Neural cell (in vitro differentiated cells): ENCODE measurements around the gene HDAC4. TPM values are rescaled to one million over a fixed set of nuclear protein-coding genes. Genes with fewer than 3 reads are reported as not detected.

ENCODE experiments used
- H2AFZ ChIP-seq: fragments of 200-600, 300-800 bp; sonication (generic), shearing (Covaris generic); 2 replicates; pipeline ENCODE4 v1.6.0; 2014; ENCODE audit warnings: low read depth, mild to moderate bottlenecking, antibody characterized with exemption, low read length, moderate library complexity
- H3F3A ChIP-seq: fragments of 200-600 bp; shearing (Covaris generic); 2 replicates; pipeline ENCODE4 v1.6.1; 2016; ENCODE audit warnings: mild to moderate bottlenecking, moderate library complexity, mixed read lengths, antibody characterized with exemption, low read length; ENCODE audit not compliant: insufficient read depth, poor library complexity, severe bottlenecking
- H3K27ac ChIP-seq: fragments of 200-600, 300-800 bp; sonication (generic), shearing (Covaris generic); 2 replicates; pipeline ENCODE4 v1.5.1; 2014; ENCODE audit warnings: mild to moderate bottlenecking, low read length, moderate library complexity
- H3K27me3 ChIP-seq: fragments of 300-800, 200-600 bp; sonication (generic), shearing (Covaris generic); 2 replicates; pipeline ENCODE4 v1.6.0; 2014; ENCODE audit warnings: mild to moderate bottlenecking, low read depth, low read length, moderate library complexity; ENCODE audit not compliant: insufficient read depth
- H3K36me3 ChIP-seq: fragments of 300-800, 200-600 bp; sonication (generic), shearing (Covaris generic); 2 replicates; pipeline ENCODE4 v1.5.1; 2014; ENCODE audit warnings: mild to moderate bottlenecking, antibody characterized with exemption, low read length, moderate library complexity; ENCODE audit not compliant: insufficient read depth
- H3K4me2 ChIP-seq: fragments of 300-800, 200-600 bp; sonication (generic), shearing (Covaris generic); 2 replicates; pipeline ENCODE4 v1.6.0; 2014; ENCODE audit warnings: mild to moderate bottlenecking, low read length
- H3K4me3 ChIP-seq: fragments of 300-800, 200-600 bp; sonication (generic), shearing (Covaris generic); 2 replicates; pipeline ENCODE4 v1.5.1; 2014; ENCODE audit warnings: mild to moderate bottlenecking, low read length, moderate library complexity
- H3K79me2 ChIP-seq: fragments of 200-600 bp; shearing (Covaris generic); replicated peaks from 2 replicates; pipeline ENCODE4 v1.6.0; 2014; ENCODE audit warnings: mild to moderate bottlenecking, low read length, moderate library complexity; ENCODE audit not compliant: insufficient read depth
- H3K9ac ChIP-seq: fragments of 300-800, 200-600 bp; sonication (generic), shearing (Covaris generic); 2 replicates; pipeline ENCODE4 v1.6.1; 2016; ENCODE audit warnings: mild to moderate bottlenecking, low read length, mixed read lengths
- H3K9me2 ChIP-seq: fragments of 200-600 bp; shearing (Covaris generic); 2 replicates; pipeline ENCODE4 v1.6.1; 2016; ENCODE audit warnings: mild to moderate bottlenecking, low read length, mixed read lengths; ENCODE audit not compliant: insufficient read depth
- H3K9me3 ChIP-seq: fragments of 200-600, 300-800 bp; sonication (generic), shearing (Covaris generic); 2 replicates; pipeline ENCODE4 v1.6.1; 2016; ENCODE audit warnings: mild to moderate bottlenecking, mixed run types, low read length, moderate library complexity, mixed read lengths
- H4K20me1 ChIP-seq: fragments of 200-600 bp; shearing (Covaris generic); 2 replicates; pipeline ENCODE4 v1.6.1; 2016; ENCODE audit warnings: mild to moderate bottlenecking, mixed run types; ENCODE audit not compliant: insufficient read depth
- EP300 ChIP-seq: fragments of 450-650 bp; conservative IDR thresholded peaks from 2 replicates; pipeline ENCODE4 v1.6.1; 2014; ENCODE audit warnings: antibody characterized with exemption, mild to moderate bottlenecking, moderate library complexity; ENCODE audit not compliant: poor library complexity, severe bottlenecking
- EZH2 ChIP-seq: fragments of 200-600, 300-800 bp; shearing (Covaris generic), sonication (generic); IDR thresholded peaks from 2 replicates; pipeline ENCODE4 v1.6.1; 2014; ENCODE audit warnings: antibody characterized with exemption, low read length, borderline replicate concordance, mild to moderate bottlenecking; ENCODE audit not compliant: insufficient read depth, poor library complexity, severe bottlenecking
- MXI1 ChIP-seq: fragments of 450-650 bp; conservative IDR thresholded peaks from 2 replicates; pipeline ENCODE4 v1.6.1; 2014; ENCODE audit warnings: antibody characterized with exemption, mild to moderate bottlenecking; ENCODE audit not compliant: poor library complexity, severe bottlenecking
- POLR2AphosphoS5 ChIP-seq: IDR thresholded peaks from 2 replicates; pipeline ENCODE4 v1.6.1; 2012
- RAD21 ChIP-seq: fragments of 450-650 bp; conservative IDR thresholded peaks from 2 replicates; pipeline ENCODE4 v1.6.1; 2014; ENCODE audit warnings: antibody characterized with exemption, mild to moderate bottlenecking, moderate library complexity
- REST ChIP-seq: IDR thresholded peaks from 2 replicates; pipeline ENCODE4 v1.6.1; 2012; ENCODE audit warnings: borderline replicate concordance
- SMC3 ChIP-seq: fragments of 450-650 bp; conservative IDR thresholded peaks from 2 replicates; pipeline ENCODE4 v1.6.1; 2014; ENCODE audit warnings: antibody characterized with exemption, mild to moderate bottlenecking, moderate library complexity; ENCODE audit not compliant: poor library complexity
- TAF1 ChIP-seq: IDR thresholded peaks from 2 replicates; pipeline ENCODE4 v1.6.1; 2012; ENCODE audit warnings: low read depth
- polyA plus RNA-seq: library from polyadenylated mRNA; depleted of rRNA; stranded (reverse); fragments of >200 nt; gene quantifications from 2 replicates; pipeline ENCODE4 v1.2.3, GENCODE V29; 2014
- TF ChIP-seq, protein P1 (sequence below): fragments of 450-650 bp; IDR thresholded peaks from 2 replicates; pipeline ENCODE4 v1.5.1; 2014; ENCODE audit warnings: antibody characterized with exemption, mild to moderate bottlenecking, moderate library complexity; ENCODE audit not compliant: poor library complexity, severe bottlenecking

Gene HDAC4
- polyA plus RNA-seq, 1 donor from 2014 or later, result 3.4 TPM

DNA sequence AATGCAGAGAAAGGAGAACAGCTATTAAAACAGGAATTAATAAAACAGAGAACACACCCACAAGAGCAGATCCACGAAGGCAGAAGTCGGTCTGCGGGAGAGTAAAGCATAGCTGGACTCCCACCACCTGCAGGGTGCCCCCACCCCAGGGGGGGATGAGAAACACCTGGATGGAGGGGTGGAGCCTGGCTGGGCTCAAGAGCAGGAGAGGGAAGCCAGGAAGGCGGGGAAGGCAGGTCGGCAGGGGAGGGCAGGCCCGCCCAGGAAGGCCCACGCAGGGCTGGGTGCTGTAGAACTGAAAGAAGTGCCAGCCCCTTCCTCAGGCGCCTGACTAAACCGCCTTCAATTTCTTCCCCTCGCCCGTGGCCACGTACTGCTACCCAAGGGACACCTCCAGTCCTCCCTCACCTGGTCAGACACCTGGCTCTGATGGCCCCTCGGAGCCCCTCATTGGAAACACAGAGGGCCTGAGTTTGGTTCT lies 175.4 kb downstream of the HDAC4 start:
- H3F3A ChIP-seq, result no peaks in the 10 kb centered on the region
- H2AFZ ChIP-seq, result no peak overlapping the region
- no peak overlapping the region for H3K27ac ChIP-seq
- H3K9me2 ChIP-seq, result no peaks in the 10 kb centered on the region
- no peaks in the 10 kb centered on the region for H3K36me3 ChIP-seq
- no peak overlapping the region for H3K4me3 ChIP-seq
- peaks cover 3% of the 10 kb centered on the region for H3K79me2 ChIP-seq
- no peaks in the 10 kb centered on the region for H3K9me3 ChIP-seq
- H4K20me1 ChIP-seq, result no peaks in the 10 kb centered on the region
- H3K4me2 ChIP-seq, result no peak overlapping the region
- no peaks in the 10 kb centered on the region for H3K27me3 ChIP-seq
- H3K9ac ChIP-seq, result no peak overlapping the region
- TF ChIP-seq MXI1 (no peak), EZH2 (no peak), SMC3 (no peak), POLR2AphosphoS5 (no peak), EP300 (no peak), TAF1 (no peak), REST (no peak), RAD21 (no peak)
- TF ChIP-seq, protein P1, sequence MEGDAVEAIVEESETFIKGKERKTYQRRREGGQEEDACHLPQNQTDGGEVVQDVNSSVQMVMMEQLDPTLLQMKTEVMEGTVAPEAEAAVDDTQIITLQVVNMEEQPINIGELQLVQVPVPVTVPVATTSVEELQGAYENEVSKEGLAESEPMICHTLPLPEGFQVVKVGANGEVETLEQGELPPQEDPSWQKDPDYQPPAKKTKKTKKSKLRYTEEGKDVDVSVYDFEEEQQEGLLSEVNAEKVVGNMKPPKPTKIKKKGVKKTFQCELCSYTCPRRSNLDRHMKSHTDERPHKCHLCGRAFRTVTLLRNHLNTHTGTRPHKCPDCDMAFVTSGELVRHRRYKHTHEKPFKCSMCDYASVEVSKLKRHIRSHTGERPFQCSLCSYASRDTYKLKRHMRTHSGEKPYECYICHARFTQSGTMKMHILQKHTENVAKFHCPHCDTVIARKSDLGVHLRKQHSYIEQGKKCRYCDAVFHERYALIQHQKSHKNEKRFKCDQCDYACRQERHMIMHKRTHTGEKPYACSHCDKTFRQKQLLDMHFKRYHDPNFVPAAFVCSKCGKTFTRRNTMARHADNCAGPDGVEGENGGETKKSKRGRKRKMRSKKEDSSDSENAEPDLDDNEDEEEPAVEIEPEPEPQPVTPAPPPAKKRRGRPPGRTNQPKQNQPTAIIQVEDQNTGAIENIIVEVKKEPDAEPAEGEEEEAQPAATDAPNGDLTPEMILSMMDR, result no peak

GRCh38 chr2:239224955-239225354 lies 175.9 kb downstream of the HDAC4 start:
- TF ChIP-seq MXI1, result no peak
- no peak for TF ChIP-seq EZH2
- no peak for TF ChIP-seq REST
- TF ChIP-seq, protein P1, result no peak
- no peak for TF ChIP-seq EP300
- no peak for TF ChIP-seq RAD21
- TF ChIP-seq SMC3, result no peak
- TF ChIP-seq POLR2AphosphoS5, result no peak
- no peak for TF ChIP-seq TAF1
- Histone ChIP-seq H3K9ac (no peak overlapping the region), H2AFZ (no peak overlapping the region), H3K4me2 (no peak overlapping the region), H3K9me3 (no peaks in the 10 kb centered on the region), H3K27ac (no peak overlapping the region), H4K20me1 (no peaks in the 10 kb centered on the region), H3K9me2 (no peaks in the 10 kb centered on the region), H3K36me3 (no peaks in the 10 kb centered on the region), H3K4me3 (no peak overlapping the region), H3K27me3 (no peaks in the 10 kb centered on the region), H3F3A (no peaks in the 10 kb centered on the region), H3K79me2 (peaks cover 4% of the 10 kb centered on the region)
